Putamen (tissue), 1 donor: ENCODE measurements around the gene SYNDIG1.
"Not testable (repeated sequence)": the region's sequence is repeated elsewhere in the genome, so short reads cannot be mapped to it uniquely, and the experiment has no call there.

ENCODE experiments used
- DNase-seq: peaks from one replicate; pipeline ENCODE4 v3.0.0-alpha.2; 2016; ENCODE audit warnings: low spot score

The SYNDIG1 gene

GRCh38 chr20:24493661-24494459 lies 24.4 kb downstream of the SYNDIG1 start:
- DNase-seq: no peak

GRCh38 chr20:24494460-24494920 lies 25.1 kb downstream of the SYNDIG1 start:
- DNase-seq: no peak

- no peak for DNase-seq
Measured at GRCh38 chr20:24495266-24495665, 25.8 kb downstream of the SYNDIG1 start.

- DNase-seq: no peak
Measured at GRCh38 chr20:24497851-24498250, 28.4 kb downstream of the SYNDIG1 start.

GRCh38 chr20:24498641-24499040 lies 29.2 kb downstream of the SYNDIG1 start:
- no peak for DNase-seq

GRCh38 chr20:24499472-24499871 lies 30.0 kb downstream of the SYNDIG1 start:
- DNase-seq: no peak

GRCh38 chr20:24501764-24502556 lies 32.5 kb downstream of the SYNDIG1 start:
- peak; percentile 64 for DNase-seq

GRCh38 chr20:24502661-24503060 lies 33.2 kb downstream of the SYNDIG1 start:
- DNase-seq: peak; percentile 70

- peak; percentile 62 for DNase-seq
Measured at GRCh38 chr20:24503352-24503931, 34.0 kb downstream of the SYNDIG1 start.

GRCh38 chr20:24504331-24505285 lies 35.2 kb downstream of the SYNDIG1 start:
- no peak for DNase-seq

GRCh38 chr20:24506146-24506545 lies 36.7 kb downstream of the SYNDIG1 start:
- DNase-seq: no peak

- DNase-seq: no peak
Measured at GRCh38 chr20:24506696-24507095, 37.3 kb downstream of the SYNDIG1 start.

- DNase-seq: no peak
Measured at GRCh38 chr20:24507182-24507853, 37.9 kb downstream of the SYNDIG1 start.

- DNase-seq: not testable (repeated sequence)
Measured at GRCh38 chr20:24512441-24512840, 43.0 kb downstream of the SYNDIG1 start.

- no peak for DNase-seq
Measured at GRCh38 chr20:24518515-24518914, 49.1 kb downstream of the SYNDIG1 start.

GRCh38 chr20:24519476-24519875 lies 50.0 kb downstream of the SYNDIG1 start:
- no peak for DNase-seq

GRCh38 chr20:24521032-24521431 lies 51.6 kb downstream of the SYNDIG1 start:
- DNase-seq: no peak

- no peak for DNase-seq
Measured at GRCh38 chr20:24522452-24523330, 53.3 kb downstream of the SYNDIG1 start.

GRCh38 chr20:24523661-24524060 lies 54.2 kb downstream of the SYNDIG1 start:
- DNase-seq: peak; percentile 79
